Ishikawa (cell line): ENCODE measurements around the gene NPR1.

Experiments used
- CEBPB ChIP-seq: IDR thresholded peaks from 2 replicates; pipeline ENCODE4 v1.6.1; 2012
- CREB1 ChIP-seq: IDR thresholded peaks from 2 replicates; pipeline ENCODE4 v1.6.1; 2012; ENCODE audit warnings: low read depth
- EGR1 ChIP-seq: IDR thresholded peaks from 2 replicates; pipeline ENCODE4 v1.6.1; 2012
- EP300 ChIP-seq: IDR thresholded peaks from 2 replicates; pipeline ENCODE4 v1.6.1; 2012; ENCODE audit warnings: borderline replicate concordance
- FOXM1 ChIP-seq: IDR thresholded peaks from 2 replicates; pipeline ENCODE4 v1.6.1; 2012; ENCODE audit warnings: low read depth, borderline replicate concordance
- MAX ChIP-seq: IDR thresholded peaks from 2 replicates; pipeline ENCODE4 v1.6.1; 2012
- NFIC ChIP-seq: IDR thresholded peaks from 2 replicates; pipeline ENCODE4 v1.6.1; 2012
- RAD21 ChIP-seq: IDR thresholded peaks from 2 replicates; pipeline ENCODE4 v1.6.1; 2012; ENCODE audit warnings: low read depth
- REST ChIP-seq: IDR thresholded peaks from 2 replicates; pipeline ENCODE4 v1.6.1; 2012; ENCODE audit warnings: low read depth, mild to moderate bottlenecking
- TAF1 ChIP-seq: IDR thresholded peaks from 2 replicates; pipeline ENCODE4 v1.6.1; 2012; ENCODE audit warnings: low read depth, mild to moderate bottlenecking
- TCF12 ChIP-seq: IDR thresholded peaks from 2 replicates; pipeline ENCODE4 v1.6.1; 2012; ENCODE audit warnings: low read depth
- TEAD4 ChIP-seq: IDR thresholded peaks from 2 replicates; pipeline ENCODE4 v1.6.1; 2012
- USF1 ChIP-seq: IDR thresholded peaks from 2 replicates; pipeline ENCODE4 v1.6.1; 2012
- YY1 ChIP-seq: IDR thresholded peaks from 2 replicates; pipeline ENCODE4 v1.6.1; 2012; ENCODE audit warnings: low read depth
- ZBTB7A ChIP-seq: IDR thresholded peaks from 2 replicates; pipeline ENCODE4 v1.6.1; 2012; ENCODE audit warnings: low read depth

Gene NPR1

GRCh38 chr1:153670859-153671627 is 7.4 kb upstream of the NPR1 start, which contains the start of gene ILF2:
TSS of gene ILF2 (minus strand) at chr1:153670993. CDS start at chr1:153670922, 71 bp downstream.
- TF ChIP-seq YY1 = peak; percentile 87
- TF ChIP-seq FOXM1 = peak; percentile 80
- peak; percentile 68 for TF ChIP-seq TCF12
- no peak for TF ChIP-seq NFIC
- TF ChIP-seq CEBPB = peak; percentile 63; the same call in 1 of the 2 replicates
- TF ChIP-seq TEAD4 = peak; percentile 92
- no peak for TF ChIP-seq ZBTB7A
- no peak for TF ChIP-seq USF1
- TF ChIP-seq MAX = peak; percentile 76
- TF ChIP-seq REST = no peak
- peak; percentile 89 for TF ChIP-seq TAF1
- no peak for TF ChIP-seq EP300
- TF ChIP-seq CREB1 = peak; percentile 63; the same call in 1 of the 2 replicates

GRCh38 chr1:153673511-153673910 is 5.0 kb upstream of the NPR1 start:
- TF ChIP-seq EGR1 (no peak), EP300 (no peak), MAX (no peak), ZBTB7A (no peak), NFIC (no peak), REST (no peak), TAF1 (no peak), YY1 (no peak), TEAD4 (no peak)

GRCh38 chr1:153677718-153678518 is 570 bp upstream of the NPR1 start:
- TF ChIP-seq ZBTB7A (peak; percentile 85; the same call in 1 of the 2 replicates), TAF1 (no peak), RAD21 (peak; percentile 94), YY1 (no peak), MAX (no peak), REST (no peak), FOXM1 (no peak), EP300 (no peak), EGR1 (no peak)
